Dedifferentiated amniotic fluid mesenchymal stem cell (primary cell): ENCODE measurements around the gene ANKRD37.
A peak's percentile ranks its signal among the peaks of the same experiment; 100 is the strongest.

Experiments
- DNase-seq: peaks from one replicate; pipeline ENCODE4 v3.0.0-alpha.2; 2016; ENCODE audit errors: extremely low spot score

ANKRD37 gene

GRCh38 chr4:185379326-185380295 is 17.0 kb upstream of the ANKRD37 start:
- no peak for DNase-seq

DNA sequence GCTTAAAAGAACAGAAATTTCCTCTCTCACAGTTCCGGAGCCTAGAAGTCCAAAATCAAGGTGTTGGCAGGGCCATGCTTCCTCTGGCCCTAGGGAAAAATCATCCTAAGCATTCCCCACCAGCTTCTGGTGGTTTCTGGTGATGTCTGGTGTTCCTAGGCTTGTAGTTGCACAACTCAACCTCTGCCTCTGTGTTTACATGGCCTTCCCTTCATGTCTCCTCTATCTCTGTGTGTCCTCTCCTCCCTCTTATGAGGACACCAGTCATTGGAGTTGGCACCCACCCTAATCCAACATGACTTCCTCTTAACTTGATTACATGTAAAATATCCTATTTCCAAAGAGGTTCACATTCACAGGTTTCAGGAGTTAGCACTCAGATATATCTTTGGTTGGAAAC is 16.3 kb upstream of the ANKRD37 start:
- no peak for DNase-seq

GRCh38 chr4:185381288-185382196 is 15.1 kb upstream of the ANKRD37 start:
- no peak for DNase-seq

- no peak for DNase-seq
Observed at GRCh38 chr4:185382754-185383153, 13.9 kb upstream of the ANKRD37 start.

DNA sequence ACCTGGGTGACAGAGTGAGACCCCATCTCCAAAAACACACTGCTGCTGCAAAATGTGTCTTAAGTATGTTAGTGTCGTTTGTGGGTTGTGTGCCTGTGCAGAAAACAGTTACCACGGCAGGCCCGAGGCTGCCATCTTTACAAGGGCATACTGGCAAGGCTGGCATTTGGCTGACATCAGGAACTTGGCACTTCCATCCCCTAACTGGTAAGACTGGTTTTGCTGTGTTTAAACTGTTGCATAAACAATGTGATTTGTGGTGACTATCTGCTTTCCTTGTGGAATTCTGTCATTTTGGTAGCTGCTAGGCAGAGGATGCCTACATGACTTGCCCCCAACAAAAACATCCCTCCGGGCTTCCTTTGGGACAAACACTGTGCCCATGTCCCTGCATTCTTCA is 13.2 kb upstream of the ANKRD37 start:
- DNase-seq, result no peak

DNA sequence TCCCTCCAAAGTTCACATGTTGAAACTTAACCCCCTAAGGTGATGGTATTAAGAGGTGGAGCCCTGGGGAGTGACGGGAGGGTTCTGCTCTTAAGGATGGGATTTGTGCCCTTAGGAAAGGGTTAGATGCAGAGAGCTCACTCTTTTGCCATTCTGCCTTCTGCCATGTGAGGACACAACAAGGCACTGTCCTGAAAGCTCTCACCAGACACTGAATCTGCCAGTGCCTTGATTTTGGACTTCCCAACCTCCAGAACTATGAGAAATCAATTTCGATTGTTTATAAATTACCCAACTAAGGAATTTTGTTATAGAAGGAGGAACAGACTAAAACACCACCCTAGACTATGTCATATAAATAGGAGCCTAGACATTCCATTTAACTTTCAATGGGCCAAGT is 12.6 kb upstream of the ANKRD37 start:
- DNase-seq, result no peak

DNA sequence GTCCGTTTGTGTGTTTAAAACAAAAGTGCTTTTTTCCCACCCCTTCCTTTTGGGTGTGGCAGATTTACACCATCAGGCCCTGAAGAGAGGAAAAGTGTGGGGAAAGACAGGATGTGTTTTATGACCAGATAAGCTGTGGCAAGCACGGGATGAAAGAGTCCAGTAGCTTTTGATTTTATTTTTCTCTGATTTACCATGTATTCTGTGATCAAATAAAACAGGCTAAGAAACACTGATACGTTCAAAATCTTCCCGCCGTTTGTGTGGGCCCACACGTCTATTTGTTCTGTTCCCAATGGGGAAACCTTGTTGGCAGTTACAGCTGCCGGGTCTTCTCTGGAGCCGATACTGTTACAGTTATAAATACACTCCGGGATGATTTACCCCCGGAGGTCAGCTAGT is 11.7 kb upstream of the ANKRD37 start:
- no peak for DNase-seq

- DNase-seq, result no peak
Observed at GRCh38 chr4:185387957-185388356, 8.7 kb upstream of the ANKRD37 start.

GRCh38 chr4:185390941-185391340 is 5.7 kb upstream of the ANKRD37 start:
- no peak for DNase-seq

- no peak for DNase-seq
Observed at GRCh38 chr4:185392156-185392555, 4.5 kb upstream of the ANKRD37 start.

- DNase-seq, result no peak
Observed at GRCh38 chr4:185394568-185395237, 1.9 kb upstream of the ANKRD37 start.

DNA sequence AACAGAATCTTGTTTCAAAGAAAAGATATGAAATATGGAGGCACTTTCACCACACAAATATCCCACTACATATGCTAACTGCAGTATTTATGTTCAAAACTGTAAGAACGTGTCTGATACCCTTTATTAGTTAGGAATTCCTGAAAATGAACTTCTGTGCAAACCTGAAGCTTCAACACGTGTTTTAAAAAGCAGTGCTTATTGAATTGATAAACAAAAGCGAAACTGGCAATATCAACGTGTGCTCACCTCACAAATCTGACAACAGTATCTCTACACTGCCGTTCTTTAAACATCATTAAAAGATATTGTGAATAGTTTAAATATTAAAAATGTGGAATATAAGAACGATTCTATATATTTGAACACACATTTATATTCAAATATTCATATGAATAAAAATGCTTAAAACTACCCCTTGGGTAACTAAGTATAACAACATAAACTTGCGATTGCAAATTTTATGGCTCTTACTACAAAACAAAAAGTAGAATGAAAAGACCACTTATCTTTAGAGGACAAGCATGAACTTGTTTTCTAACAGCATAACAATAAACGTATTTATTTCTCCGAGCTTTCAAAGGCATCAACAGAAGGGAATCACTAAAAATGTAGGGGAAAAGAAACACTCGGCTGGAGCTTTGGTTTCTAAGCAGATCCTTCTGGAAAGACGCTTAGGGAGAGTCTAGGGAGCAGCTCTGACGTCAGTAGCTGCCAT is 1.2 kb upstream of the ANKRD37 start, which contains the start of gene LRP2BP:
LRP2BP (minus strand) TSS at position 687 of the 718 bp plus-strand sequence. CDS start 17,738 bp downstream, outside the sequence.
- DNase-seq, result no peak

DNA sequence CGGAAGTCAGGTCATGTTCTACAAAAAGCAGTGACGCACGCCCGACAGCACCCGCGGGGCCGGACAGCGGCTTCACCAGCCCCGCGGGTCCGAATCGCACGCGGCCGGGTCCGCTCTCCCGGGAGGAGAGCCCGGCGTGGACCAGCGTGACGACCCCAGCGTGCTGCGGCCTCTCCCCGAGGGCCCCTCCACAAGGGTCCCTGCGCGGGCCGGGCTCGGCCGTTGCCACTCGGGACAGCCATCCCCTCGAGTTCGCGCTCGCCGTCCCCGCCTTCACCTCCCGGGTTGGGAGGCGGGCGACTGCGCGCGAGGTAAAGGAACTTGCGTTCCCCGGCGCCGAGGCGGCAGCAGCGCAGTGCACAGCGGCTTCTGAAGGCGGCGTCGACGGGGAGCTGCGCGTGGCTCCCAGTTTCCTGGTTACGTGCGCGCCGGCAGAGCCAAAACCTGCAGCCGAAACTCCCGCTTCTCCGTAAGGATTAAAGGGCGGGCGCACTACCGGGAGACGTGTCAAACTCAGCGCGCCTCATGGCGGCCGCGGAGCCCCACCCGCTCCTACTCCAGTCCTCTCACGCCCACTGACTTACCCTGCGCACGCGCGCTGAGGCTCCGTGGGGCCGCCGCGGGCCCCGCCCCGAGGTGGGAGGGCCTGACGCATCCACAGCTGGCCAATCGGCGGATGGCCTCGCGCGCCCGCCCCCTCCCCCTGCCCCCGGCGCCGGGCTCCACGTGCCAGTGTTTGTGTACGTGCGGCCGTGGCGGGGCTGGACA is 501 bp upstream of the ANKRD37 start:
- DNase-seq, result peak; percentile 94

DNA sequence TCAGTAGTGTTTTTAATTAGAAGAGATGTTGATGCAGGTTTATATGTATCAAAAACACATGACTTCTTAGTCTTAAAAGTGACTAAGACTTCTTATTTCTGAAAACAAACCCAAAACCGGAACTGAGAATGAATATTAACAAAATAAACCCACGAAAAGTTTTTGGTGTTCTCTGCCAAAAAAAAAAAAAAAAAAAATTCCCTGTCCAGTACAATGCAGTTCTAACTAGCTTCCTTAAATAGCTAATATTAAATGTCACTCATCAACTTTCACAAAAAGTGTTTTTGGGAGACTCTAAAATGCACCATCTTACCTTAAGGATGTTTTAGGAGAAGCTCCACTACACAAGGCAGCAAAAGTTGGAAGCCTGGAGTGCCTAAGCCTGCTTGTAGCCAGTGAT is 2.0 kb downstream of the ANKRD37 start:
- no peak for DNase-seq

DNA sequence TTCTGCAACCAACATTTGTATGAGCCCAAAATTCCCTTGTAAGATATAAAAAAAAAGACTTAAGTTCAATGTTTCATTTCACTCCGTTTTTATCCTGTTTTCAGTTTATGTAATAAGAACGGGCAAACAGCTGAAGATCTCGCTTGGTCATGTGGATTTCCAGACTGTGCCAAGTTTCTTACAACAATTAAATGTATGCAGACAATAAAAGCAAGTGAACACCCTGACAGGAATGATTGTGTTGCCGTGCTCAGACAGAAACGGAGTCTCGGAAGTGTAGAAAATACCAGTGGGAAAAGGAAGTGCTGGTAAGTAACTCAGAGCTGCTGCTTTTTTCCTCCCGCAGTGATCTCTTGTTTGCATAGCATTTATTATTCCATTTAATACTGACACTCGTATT is 2.8 kb downstream of the ANKRD37 start:
- no peak for DNase-seq

DNA sequence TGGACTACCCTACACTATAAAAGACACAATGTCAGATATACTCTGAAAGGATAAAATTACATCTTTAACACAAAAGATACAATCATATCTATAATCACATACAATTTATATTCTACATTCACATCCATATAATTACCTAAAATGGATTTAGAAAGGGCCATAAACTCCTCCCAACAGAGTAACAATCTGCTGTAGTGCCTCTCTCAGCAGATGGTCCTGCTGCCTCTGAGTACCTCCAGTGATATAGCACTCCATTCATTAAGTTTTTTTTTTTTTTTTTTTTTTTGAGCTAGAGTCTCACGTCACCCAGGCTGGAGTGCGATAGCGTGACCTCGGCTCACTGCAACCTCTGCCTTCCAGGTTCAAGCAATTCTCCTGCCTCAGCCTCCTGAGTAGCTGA is 7.4 kb downstream of the ANKRD37 start:
- no peak for DNase-seq

- no peak for DNase-seq
Observed at GRCh38 chr4:185405296-185405999, 8.8 kb downstream of the ANKRD37 start.

- no peak for DNase-seq
Observed at GRCh38 chr4:185408432-185408831, 11.8 kb downstream of the ANKRD37 start.

- DNase-seq, result no peak
Observed at GRCh38 chr4:185411849-185412248, 15.2 kb downstream of the ANKRD37 start.

- no peak for DNase-seq
Observed at GRCh38 chr4:185412412-185412811, 15.8 kb downstream of the ANKRD37 start.
